Endodermal cell (in vitro differentiated cells): ENCODE measurements around the gene RPL18A. TPM values are rescaled to one million over a fixed set of nuclear protein-coding genes. Genes with fewer than 3 reads are reported as not detected.

Experiments
- DNase-seq: peaks from one replicate; pipeline ENCODE4 v3.0.0-alpha.2; 2017
- H3K27ac ChIP-seq: 2 replicates; pipeline ENCODE4 v1.5.1; 2013; ENCODE audit warnings: mild to moderate bottlenecking, low read depth, low read length, moderate library complexity
- H3K27me3 ChIP-seq: 2 replicates; pipeline ENCODE4 v1.6.1; 2013; ENCODE audit warnings: mild to moderate bottlenecking, low read length, moderate library complexity; ENCODE audit not compliant: insufficient read depth, control insufficient read depth, poor library complexity, severe bottlenecking
- H3K36me3 ChIP-seq: 2 replicates; pipeline ENCODE4 v1.7.0; 2013; ENCODE audit warnings: mild to moderate bottlenecking, low read length, moderate library complexity; ENCODE audit not compliant: control insufficient read depth, insufficient read depth
- H3K4me1 ChIP-seq: one replicate; pipeline ENCODE4 v1.7.0; 2013; ENCODE audit warnings: low read length; ENCODE audit not compliant: control insufficient read depth, insufficient read depth
- H3K4me3 ChIP-seq: 2 replicates; pipeline ENCODE4 v1.5.1; 2013; ENCODE audit warnings: mild to moderate bottlenecking, low read length, moderate library complexity
- H3K9ac ChIP-seq: 2 replicates; pipeline ENCODE4 v1.6.1; 2013; ENCODE audit warnings: mild to moderate bottlenecking, low read length, moderate library complexity; ENCODE audit not compliant: poor library complexity, severe bottlenecking; ENCODE audit errors: extremely low read depth
- H3K9me3 ChIP-seq: 2 replicates; pipeline ENCODE4 v1.6.1; 2013; ENCODE audit warnings: mild to moderate bottlenecking, low read length, moderate library complexity; ENCODE audit not compliant: control insufficient read depth
- H3K27ac Mint-ChIP-seq: 2 replicates; pipeline ENCODE4 v1.8.0; 2020; ENCODE audit warnings: mixed read lengths
- H3K27me3 Mint-ChIP-seq: 2 replicates; pipeline ENCODE4 v1.8.0; 2021; ENCODE audit warnings: mild to moderate bottlenecking, mixed read lengths; ENCODE audit not compliant: insufficient read depth
- H3K36me3 Mint-ChIP-seq: 2 replicates; pipeline ENCODE4 v1.8.0; 2020; ENCODE audit warnings: low read depth, mixed read lengths
- H3K4me1 Mint-ChIP-seq: 2 replicates; pipeline ENCODE4 v1.8.0; 2020; ENCODE audit warnings: mixed read lengths
- H3K4me3 Mint-ChIP-seq: 2 replicates; pipeline ENCODE4 v1.8.0; 2020; ENCODE audit warnings: mild to moderate bottlenecking, moderate library complexity, mixed read lengths
- H3K9me3 Mint-ChIP-seq: 2 replicates; pipeline ENCODE4 v1.8.0; 2020; ENCODE audit warnings: mild to moderate bottlenecking, mixed read lengths
- CTCF ChIP-seq: fragments of 200-600 bp; sonication (generic); conservative IDR thresholded peaks from 2 replicates; pipeline ENCODE4 v1.5.0; 2021; ENCODE audit warnings: antibody characterized with exemption, mild to moderate bottlenecking
- WGBS, 2 experiments: methylation state at CpG; one replicate each; pipeline versions ENCODE4 v1.1.5 to v1.1.7; 2013; ENCODE audit warnings: missing lambda C conversion rate in 2 of 2, mixed read lengths in 1 of 2; ENCODE audit not compliant: insufficient coverage in 1 of 2, insufficient read length in 1 of 2; 5-methylcytosine and 5-hydroxymethylcytosine counted together
- total RNA-seq, 2 donors: library from RNA; stranded (reverse); fragmentation: NEBNext Ultra II Directional in 1 of 2; extraction: Animal tissue kit (Norgen Biotek cat#: 25700) in 1 of 2; gene quantifications; 2 replicates in 1 of 2; 3 replicates in 1 of 2; pipeline ENCODE4 v1.2.1, GENCODE V29; 2021

Gene RPL18A
- total RNA-seq, 2 donors from 2014 or later: 1,886 to 2,166 TPM

DNA sequence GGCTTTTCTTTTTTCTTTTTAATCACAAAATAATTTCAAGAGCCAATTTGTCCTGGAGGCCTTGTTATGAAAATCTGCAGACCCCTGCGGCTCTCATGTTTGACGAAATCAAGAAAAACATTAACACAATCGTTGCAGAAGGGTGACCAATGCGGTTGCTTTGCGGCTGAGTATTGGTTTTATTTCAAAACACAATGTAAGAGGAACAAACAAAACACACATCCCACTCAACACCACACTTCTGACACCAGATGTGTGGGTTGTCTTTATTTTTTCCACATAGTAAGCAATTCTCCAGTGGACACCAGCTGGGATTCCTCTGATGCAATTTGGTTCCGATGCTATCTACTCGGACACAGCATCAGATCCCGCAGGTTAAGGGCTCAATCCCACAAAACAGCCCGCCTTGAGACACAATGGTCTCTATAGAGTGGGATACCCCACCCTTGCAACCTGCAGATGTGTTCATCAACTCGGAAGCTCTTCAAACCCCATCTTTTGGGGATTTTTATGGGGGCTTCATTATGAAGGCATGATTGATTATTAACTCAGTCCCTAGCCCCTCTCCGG, 51.2 kb downstream of the RPL18A start:
- no peak overlapping the region for H3K27ac ChIP-seq
- no peaks in the 10 kb centered on the region for H3K36me3 ChIP-seq
- DNase-seq: no peak
- 92% methylated on average over 6 to 11 of the region's 11 CpGs for WGBS, 2 experiments
- no peaks in the 10 kb centered on the region for H3K4me1 ChIP-seq
- H3K36me3 Mint-ChIP-seq: no peaks in the 10 kb centered on the region
- H3K4me3 ChIP-seq: no peak overlapping the region
- no peak for TF ChIP-seq CTCF
- H3K4me3 Mint-ChIP-seq: no peak overlapping the region
- H3K27me3 ChIP-seq: no peaks in the 10 kb centered on the region
- H3K4me1 Mint-ChIP-seq: peaks cover 8% of the 10 kb centered on the region
- H3K9me3 ChIP-seq: peaks cover 16% of the 10 kb centered on the region
- H3K9ac ChIP-seq: no peak overlapping the region
- H3K27ac Mint-ChIP-seq: no peak overlapping the region
- H3K9me3 Mint-ChIP-seq: peaks cover 34% of the 10 kb centered on the region
- H3K27me3 Mint-ChIP-seq: peaks cover 5% of the 10 kb centered on the region

Other genes with a start within 250 kb of the RPL18A start
- 10 to 100 TPM in 1 of 2 donors, 1 to 10 TPM in 1; 5.6 to 10.7 TPM for gene UNC13A, start 171.6 kb upstream of the RPL18A start, total RNA-seq
- gene MAP1S, start 140.4 kb upstream of the RPL18A start, total RNA-seq: 10 to 100 TPM; 90.2 to 96.7 TPM
- 10 to 100 TPM in 1 of 2 donors, 1 to 10 TPM in 1; 8.5 to 10.2 TPM for gene FCHO1, start 108.4 kb upstream of the RPL18A start, total RNA-seq
- gene B3GNT3, start 64.8 kb upstream of the RPL18A start, total RNA-seq: 1 to 10 TPM in 1 of 2 donors, under 1 TPM in 1; 0.70 to 1.2 TPM
- under 1 TPM in 1 of 2 donors, not detected in 1; 0.80 TPM for gene INSL3, start 38.4 kb upstream of the RPL18A start, total RNA-seq
- gene JAK3, start 11.9 kb upstream of the RPL18A start, total RNA-seq: 1 to 10 TPM; 2.8 to 3.2 TPM
- under 1 TPM in 1 of 2 donors, not detected in 1; 0.15 TPM for gene SLC5A5, start 12.0 kb downstream of the RPL18A start, total RNA-seq
- gene CCDC124, start 73.1 kb downstream of the RPL18A start, total RNA-seq: 100 to 1,000 TPM; 129 to 143 TPM
- 1 to 10 TPM; 5.8 to 8.2 TPM for gene KCNN1, start 107.2 kb downstream of the RPL18A start, total RNA-seq
- 1 to 10 TPM; 6.8 to 7.0 TPM for gene ARRDC2, start 148.3 kb downstream of the RPL18A start, total RNA-seq
- not detected for gene IL12RB1, start 227.0 kb downstream of the RPL18A start, total RNA-seq
- gene MAST3, start 237.9 kb downstream of the RPL18A start, total RNA-seq: 10 to 100 TPM; 13.0 to 15.1 TPM